HG03354 (cell line): ENCODE results near the gene IRF2BPL.
"Not testable (repeated sequence)": the region's sequence is repeated elsewhere in the genome, so short reads cannot be mapped to it uniquely, and the experiment has no call there.

Experiments used
- ATAC-seq: cut with Tn5 transposase; IDR thresholded peaks from one replicate; pipeline ENCODE4 v1.9.1; 2021; ENCODE audit warnings: mild to moderate bottlenecking; ENCODE audit not compliant: unreplicated experiment, poor library complexity, severe bottlenecking

IRF2BPL gene

DNA sequence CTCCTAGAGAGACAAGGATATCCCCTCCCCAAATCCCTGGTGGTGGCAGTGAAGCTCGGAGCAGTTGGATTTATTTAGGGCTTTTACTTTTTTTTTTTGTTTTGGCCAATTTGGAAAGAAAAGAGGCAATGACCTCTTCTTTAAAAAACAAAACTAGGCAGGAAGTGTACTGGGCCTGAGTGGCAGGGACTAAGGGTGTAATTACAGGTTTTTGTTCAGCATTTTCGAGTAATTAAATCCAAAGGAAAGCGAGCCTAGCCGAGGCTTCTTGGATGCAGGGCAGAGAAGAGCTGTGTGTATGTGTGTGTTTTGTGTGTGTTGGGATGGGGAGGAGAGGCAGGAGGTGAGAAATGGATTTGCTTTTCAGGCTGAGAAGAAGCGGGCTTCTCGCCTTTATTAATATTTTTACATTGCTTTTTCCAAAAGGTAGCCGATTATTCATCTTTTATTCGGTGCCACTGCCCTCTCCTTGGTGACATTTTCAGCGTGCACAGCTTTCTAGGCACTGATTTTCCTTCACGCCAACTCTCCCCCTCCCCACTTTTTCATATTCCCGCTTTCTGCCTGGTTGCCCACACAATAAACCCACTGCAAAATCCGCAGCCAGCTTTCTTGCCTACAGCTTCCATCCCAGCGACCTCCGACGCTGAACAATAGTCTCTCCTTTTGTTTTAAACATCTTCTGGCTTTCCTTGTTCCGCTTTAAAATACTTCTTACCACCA, 8.9 kb upstream of the IRF2BPL start:
- no peak for ATAC-seq

DNA sequence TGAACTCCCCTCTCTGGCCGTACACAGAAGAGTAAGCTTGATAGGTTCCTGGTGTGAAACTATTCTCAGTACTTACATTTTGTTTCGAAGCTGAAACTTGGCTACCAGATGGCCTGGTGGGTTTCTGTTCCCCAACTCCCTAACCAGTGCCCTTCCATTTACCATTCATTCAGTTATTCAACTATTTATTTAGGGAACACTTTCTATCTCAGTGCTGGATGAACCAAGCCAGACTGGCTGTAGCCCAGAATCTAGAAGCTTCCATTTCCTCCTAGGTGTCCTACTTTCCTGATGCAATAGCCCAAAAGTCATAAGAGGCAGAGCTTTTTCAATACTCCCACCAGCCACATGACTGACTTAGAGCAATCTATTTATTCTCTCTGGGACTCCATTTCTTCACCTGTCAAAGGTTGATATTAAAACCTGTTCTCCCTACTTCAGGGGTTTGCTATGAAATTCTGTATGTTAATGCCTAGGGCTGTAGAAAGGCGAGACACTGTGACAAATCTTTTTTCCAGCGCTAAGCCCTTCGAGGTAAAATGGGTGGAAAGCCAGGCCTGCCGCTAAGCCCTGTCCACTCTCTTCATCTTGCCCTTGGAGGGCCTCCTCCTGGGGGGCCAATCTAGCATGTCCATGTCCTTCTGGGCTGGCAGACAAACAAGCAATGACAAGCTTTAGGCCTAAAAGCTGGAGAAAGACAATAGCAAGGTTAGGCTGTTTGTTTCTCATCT, 8.1 kb upstream of the IRF2BPL start:
- no peak for ATAC-seq

DNA sequence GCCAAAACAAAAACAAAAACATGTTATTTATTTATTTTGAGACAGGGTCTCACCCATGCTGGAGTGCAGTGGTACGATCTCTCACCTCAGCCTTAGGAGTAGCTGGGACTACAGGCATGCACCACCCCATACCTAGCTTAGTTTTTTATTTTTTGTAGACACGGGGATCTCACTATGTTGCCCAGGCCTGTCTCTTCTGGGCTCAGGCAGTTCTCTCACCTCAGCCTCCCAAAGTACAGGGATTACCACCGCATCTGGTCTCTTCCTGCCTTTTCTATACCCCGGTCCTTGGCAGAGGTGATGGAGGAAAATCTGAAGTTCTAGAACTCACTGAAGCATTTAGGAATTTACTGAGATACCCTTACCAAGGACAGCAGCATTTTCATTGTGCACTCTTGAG, 6.8 kb upstream of the IRF2BPL start:
- ATAC-seq, result no peak

DNA sequence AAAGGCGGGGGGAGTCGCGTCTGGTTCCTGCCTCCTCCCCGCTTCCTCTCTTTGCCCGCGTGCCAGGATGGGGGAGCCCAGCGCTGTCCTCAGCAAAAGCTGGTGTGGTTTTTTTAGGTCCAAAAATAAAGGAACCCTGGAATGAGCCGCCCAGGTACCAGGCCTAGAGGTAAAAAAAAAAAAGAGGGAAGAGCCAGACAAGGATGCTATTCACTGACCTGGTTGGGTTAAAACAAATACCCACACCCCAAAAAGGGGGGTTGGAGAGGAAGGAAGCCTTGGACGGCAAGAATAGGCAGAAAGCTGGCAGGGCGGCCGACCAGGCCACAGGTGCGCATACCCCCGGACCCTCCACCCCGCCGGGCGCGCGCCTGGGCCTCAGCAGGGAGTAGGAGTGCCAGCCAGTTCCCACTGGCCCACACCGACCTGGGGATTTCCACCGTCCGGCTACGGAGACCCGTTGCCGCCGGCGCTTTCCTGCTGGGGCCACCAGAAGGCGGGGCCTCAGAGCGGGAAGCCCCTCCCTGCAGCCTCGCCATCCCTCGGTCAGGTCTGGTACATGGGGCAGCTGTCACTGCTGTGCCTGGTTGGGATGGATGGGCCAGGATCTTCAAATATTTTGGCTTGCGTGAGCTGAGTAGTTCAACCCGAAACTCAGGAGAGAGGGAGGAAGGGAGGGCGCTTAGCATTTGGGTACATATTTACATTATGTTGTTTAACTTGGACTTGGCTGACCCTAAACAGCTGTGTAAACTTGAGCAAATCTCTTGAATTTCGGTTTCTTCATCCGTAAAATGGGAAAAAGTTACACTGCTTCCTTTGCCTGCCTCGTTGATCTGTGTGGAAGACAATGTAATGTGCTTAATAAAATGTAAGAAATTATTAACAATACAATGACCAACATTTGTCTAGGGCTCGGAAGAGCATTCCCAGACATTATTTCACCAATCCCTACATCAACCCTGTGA, 5.4 kb upstream of the IRF2BPL start:
- ATAC-seq, result peak; percentile 73

DNA sequence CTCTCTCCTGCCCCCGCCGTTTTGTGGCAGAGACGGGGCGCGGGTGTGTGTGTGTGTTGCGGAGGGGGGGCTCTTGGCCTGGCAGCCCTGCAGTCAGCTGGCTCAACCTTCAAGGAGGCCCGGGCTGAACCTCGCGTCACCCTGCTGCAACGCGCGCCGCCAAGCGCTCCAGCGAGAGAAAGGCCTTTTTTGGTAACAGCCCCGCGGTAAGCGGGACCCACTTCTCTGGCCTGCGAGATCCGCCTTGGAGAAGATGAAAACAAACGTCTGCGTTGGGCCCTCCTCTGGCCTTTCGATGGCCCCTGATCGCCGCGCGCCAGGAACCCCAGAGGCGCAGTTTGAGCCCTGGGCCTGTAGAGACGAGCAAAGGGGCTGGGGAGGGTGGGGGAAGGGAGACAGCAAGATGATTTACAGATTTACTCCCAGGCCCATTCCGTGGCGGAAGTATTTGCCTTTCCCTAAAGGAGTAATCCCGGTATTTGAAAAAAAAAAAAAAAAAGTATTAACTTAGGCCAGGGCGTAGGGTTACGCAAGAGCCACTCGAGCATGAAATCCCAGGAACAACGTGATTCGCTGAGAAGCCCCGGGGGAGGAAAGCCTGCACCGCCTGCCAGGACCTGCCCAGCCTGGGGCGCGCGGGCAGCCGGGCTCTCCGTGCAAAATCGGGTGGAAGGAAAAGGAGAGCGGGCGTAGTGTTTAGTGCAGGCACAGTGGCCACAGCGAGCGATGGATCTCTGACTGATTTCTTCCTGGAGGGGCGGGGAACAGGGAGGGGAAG, 4.5 kb upstream of the IRF2BPL start:
- peak; percentile 21 for ATAC-seq

DNA sequence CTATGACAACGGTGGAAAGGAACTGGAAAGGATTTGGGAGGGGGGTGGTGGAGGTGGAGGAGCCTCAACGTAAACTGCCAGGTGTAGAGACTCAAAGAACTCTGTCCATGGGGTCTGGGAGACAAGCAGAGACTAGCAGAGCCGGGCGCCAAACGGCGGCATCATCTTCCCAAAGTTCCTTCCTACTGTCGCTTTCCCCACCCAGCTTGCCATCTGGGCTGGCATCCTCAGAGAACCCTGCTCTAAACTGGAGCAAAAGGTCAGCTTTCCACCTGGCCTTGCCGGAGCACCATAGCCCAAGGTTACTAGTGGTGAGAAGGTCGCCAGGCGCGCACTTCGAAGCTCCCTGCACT, 4.0 kb upstream of the IRF2BPL start:
- no peak for ATAC-seq

- no peak for ATAC-seq
Observed at GRCh38 chr14:77031759-77032490, 3.4 kb upstream of the IRF2BPL start.

DNA sequence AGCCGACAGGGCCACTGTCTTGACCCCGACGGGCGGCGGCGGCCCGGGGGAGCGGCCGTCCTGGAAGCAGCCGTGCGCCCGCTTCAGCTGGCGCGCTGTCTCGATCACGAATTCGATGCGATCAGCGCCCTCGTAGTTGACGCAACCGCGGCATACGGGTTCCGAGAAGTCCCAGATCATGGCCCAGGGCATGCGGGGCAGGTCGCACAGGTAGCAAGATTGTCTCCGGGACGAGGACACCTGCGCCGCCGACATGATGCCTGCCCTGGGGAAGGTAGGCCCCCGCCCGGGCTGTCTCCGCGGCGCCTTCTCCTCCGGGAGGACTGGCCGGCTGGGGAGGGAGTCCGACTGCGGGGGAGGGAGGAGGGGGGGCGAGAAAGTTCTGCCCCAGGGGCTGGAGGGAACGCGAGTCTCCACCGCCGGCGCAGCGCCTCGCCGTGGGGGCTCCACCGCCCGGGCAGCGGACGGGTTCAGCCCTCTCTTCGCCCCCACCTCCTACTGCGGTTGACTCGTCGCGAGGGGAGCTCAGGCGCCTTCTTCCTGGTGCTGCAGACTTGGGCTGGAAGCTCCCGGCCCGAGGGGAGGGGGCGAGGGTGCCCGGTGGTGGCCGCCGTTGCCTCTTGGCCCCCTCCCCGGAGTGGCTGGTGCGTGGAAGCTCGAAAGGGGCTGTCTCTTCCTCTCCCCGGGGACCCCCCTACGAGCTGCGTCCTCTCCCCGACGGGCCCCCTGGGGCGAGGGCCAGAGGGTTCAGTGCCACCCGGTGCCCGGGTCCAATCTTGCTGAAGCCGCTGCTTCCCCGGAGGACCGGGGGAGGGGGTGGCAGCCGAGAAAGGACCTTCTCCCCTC, 747 bp downstream of the IRF2BPL start:
- ATAC-seq, result peak; percentile 41

- peak; percentile 20 for ATAC-seq
Observed at GRCh38 chr14:77026930-77027537, 1.5 kb downstream of the IRF2BPL start.

- no peak for ATAC-seq
Observed at GRCh38 chr14:77026166-77026929, 2.2 kb downstream of the IRF2BPL start.

DNA sequence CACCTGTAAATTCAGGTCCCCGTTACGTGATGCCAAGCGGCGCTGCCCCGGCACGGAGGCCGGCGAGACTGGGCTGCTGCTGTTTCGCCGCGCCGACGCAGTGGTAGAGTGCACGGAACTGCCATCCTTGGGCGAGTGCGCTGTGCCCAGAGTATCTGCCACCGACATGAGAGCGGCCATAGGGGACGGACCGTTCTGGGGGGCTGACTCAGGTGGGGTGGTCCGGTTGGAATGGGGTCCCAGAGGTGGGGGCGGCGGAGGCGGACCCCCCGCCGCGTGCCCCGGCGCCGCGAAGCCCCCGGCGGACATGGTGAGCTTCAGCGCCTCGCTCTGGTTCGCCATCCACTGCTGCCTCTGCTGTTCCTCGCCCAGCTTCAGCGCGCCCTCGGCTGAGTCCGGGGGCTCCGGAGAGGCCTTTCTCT, 2.8 kb downstream of the IRF2BPL start:
- no peak for ATAC-seq

DNA sequence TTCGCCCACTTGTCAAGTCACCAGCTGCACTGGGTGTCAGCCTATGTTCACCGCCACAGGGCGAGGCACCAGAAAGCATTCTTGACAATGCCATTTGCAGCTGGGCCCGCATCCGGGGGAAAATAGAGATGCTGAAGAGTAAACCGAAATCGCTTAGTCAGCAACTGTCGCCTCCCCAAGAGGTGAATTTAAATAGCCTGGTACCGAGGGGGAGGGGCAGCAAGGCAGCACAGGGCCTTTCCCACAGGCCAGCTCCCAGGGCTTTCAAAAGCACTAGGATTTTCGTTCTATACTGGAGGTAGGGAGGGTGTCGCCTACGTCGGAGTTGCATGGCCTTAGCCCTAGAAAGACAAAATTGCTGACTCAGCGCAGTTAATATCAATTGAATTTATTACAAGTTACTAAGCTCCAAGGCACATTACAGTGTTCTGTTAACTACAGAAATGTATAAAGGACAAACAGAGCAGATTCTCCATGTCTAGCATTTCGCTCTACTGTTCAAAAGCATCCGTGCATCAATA, 4.3 kb downstream of the IRF2BPL start:
- ATAC-seq, result no peak

DNA sequence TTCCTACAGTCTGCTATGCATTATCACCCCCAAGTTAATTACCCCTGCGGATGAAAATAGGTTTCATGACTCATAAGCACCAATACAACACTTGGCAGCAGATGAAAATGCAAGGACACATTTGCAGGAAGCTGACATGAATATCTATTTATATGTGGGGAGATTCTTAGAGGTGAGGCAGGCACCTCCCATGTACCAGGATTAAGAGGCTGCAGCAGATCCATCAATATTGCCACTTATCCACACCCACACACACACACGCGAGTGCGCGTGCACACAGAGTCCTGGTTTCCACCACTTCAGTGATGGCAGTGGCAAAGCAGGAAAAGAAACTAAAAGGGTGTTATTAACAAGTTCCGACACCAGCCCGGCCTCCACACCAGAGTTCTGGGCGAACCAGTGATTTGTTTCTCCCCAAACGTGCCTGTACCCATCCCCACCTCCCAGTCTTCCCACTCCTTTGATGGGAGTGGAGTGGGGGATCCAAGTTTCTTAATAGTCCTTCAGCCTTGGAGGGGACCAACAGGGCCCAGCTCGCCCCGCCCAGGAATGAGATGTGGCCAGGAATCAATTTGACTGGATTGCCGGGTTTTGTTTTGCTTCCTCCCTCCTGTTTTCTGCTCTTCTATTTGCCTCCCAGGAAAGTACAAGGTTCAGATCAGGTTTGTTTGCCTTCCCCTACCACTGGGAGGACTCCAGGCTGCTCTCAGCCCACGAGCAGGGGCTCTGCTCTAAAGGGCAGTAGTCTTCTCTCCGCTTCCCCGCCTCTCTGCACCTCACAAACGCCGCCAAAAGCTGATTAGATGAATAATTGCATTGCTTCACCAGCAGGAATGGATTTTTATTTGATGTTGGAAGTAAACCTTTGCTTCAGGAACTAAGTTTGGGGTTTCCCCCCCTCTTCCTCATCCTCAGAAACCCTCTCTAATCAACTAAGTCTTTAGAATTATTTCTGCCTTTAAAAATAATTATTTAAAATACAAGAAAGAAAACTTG, 5.2 kb downstream of the IRF2BPL start:
- no peak for ATAC-seq

DNA sequence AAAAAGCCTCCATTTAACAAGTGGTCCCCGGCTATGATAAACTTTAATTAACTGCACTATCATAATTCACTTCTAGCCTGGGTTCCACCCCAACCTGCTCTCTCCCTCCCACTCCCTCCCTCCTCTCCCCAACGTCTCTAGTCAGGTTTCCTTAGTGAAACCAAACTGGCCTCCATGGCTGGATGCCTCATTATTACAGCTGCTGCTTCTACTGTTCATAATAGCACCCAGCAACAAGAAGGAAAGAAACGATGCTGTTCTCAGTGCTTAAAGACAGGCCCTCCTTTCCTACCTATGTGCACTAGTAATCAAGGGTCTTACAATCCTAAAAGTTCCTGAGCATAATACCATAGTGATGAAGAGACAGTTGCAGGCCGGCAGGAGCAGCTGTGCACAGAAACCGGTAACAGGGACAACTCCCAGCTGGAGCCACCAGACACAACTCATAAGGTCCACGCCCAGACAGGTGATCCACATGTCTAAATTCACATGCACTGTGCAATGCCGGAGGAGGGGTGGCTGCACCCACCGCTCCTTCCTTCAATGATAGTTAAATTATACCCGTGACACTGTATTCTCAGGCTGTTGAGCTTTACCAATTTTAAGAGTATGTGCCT, 6.2 kb downstream of the IRF2BPL start:
- peak; percentile 57 for ATAC-seq

DNA sequence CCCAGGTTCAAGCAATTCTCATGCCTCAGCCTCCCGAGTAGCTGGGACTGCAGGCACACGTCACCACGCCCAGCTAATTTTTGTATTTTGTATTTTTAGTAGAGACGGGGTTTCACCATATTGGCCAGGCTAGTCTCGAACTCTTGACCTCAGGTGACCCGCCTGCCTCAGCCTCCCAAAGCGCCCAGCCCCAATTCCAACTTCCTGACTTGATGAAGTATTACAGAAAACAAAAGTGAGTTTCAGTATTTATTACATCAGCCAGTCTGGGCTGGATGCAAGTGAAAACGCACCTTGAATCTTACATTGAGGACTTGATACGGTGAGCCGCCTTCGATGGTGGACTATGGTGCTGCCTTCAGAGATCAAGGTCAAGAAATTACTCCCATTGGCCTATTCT, 7.1 kb downstream of the IRF2BPL start:
- ATAC-seq, result not testable (repeated sequence)
